OCI-LY3 (cell line): ENCODE results near the gene MRAP.

ENCODE experiments used
- H2AFZ ChIP-seq: fragments of 200-600, 300-600 bp; shearing (Covaris generic); 2 replicates; pipeline ENCODE4 v1.6.0; 2014; ENCODE audit warnings: antibody characterized with exemption, low read depth, low read length
- H3K27ac ChIP-seq: fragments of 200-600, 300-600 bp; sonication (generic); 2 replicates; pipeline ENCODE4 v1.5.1; 2014; ENCODE audit warnings: mild to moderate bottlenecking, low read length, moderate library complexity, mixed read lengths
- H3K27me3 ChIP-seq: fragments of 200-600, 300-600 bp; sonication (generic); 2 replicates; pipeline ENCODE4 v1.6.1; 2014; ENCODE audit warnings: low read depth, low read length, mixed read lengths
- H3K36me3 ChIP-seq: fragments of 200-600, 300-600 bp; sonication (generic); replicated peaks from 2 replicates; pipeline ENCODE3; 2014; ENCODE audit warnings: low read depth, low read length, mixed read lengths
- H3K4me1 ChIP-seq: fragments of 300-600, 200-600 bp; sonication (generic); 2 replicates; pipeline ENCODE4 v1.6.1; 2014; ENCODE audit warnings: low read length, mixed read lengths
- H3K4me2 ChIP-seq: fragments of 200-600, 300-600 bp; sonication (generic); 2 replicates; pipeline ENCODE4 v1.6.1; 2014; ENCODE audit warnings: low read length, mixed read lengths
- H3K4me3 ChIP-seq: fragments of 300-600, 200-600 bp; sonication (generic); 2 replicates; pipeline ENCODE4 v1.5.1; 2014; ENCODE audit warnings: antibody characterized with exemption, mild to moderate bottlenecking, low read length, moderate library complexity
- H3K79me2 ChIP-seq: fragments of 300-600, 200-600 bp; shearing (Covaris generic); 2 replicates; pipeline ENCODE4 v1.6.1; 2014; ENCODE audit warnings: mild to moderate bottlenecking, low read length, mixed read lengths
- H3K9ac ChIP-seq: fragments of 300-600, 200-600 bp; shearing (Covaris generic); 2 replicates; pipeline ENCODE4 v1.6.0; 2014; ENCODE audit warnings: mild to moderate bottlenecking, low read length, moderate library complexity
- H3K9me3 ChIP-seq: fragments of 200-600, 300-600 bp; shearing (Covaris generic); 2 replicates; pipeline ENCODE4 v1.6.1; 2014; ENCODE audit warnings: low read length, mixed read lengths; ENCODE audit not compliant: insufficient read depth
- H4K20me1 ChIP-seq: fragments of 200-600, 300-600 bp; sonication (generic); 2 replicates; pipeline ENCODE4 v1.6.1; 2016; ENCODE audit warnings: low read length, mixed read lengths; ENCODE audit not compliant: insufficient read depth
- CTCF ChIP-seq: fragments of 200-600, 300-600 bp; sonication (generic); IDR thresholded peaks from 2 replicates; pipeline ENCODE4 v1.5.1; 2014; ENCODE audit warnings: antibody characterized with exemption, low read length, low read depth
- EZH2phosphoT487 ChIP-seq: fragments of 200-600 bp; shearing (Covaris generic); IDR thresholded peaks from 2 replicates; pipeline ENCODE4 v1.6.1; 2018; ENCODE audit warnings: antibody characterized with exemption, mixed run types, low read depth

MRAP gene

DNA sequence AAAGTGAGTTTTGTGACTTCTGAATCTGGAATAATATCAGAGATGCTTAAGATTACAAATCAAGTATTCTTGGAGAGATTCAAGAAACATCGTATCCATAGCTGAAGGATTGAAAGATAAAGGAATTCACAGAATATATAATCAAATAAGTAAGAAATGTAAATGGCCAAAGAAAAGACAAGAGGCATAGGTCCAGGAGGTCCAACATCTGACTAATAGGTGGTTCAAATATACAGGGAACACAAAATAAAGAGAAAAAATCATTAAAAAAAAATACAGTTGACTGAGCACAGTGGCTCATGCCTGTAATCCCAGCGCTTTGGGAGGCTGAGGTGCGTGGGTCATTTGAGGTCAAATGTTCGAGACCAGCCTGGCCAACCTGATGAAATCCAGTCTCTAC is 13.2 kb upstream of the MRAP start:
- H3K27ac ChIP-seq = no peak overlapping the region
- no peaks in the 10 kb centered on the region for H3K27me3 ChIP-seq
- no peak overlapping the region for H3K4me2 ChIP-seq
- no peaks in the 10 kb centered on the region for H3K79me2 ChIP-seq
- no peaks in the 10 kb centered on the region for H3K4me1 ChIP-seq
- H3K9me3 ChIP-seq = no peaks in the 10 kb centered on the region
- no peak overlapping the region for H3K9ac ChIP-seq
- no peak for TF ChIP-seq CTCF
- TF ChIP-seq EZH2phosphoT487 = no peak
- H3K36me3 ChIP-seq = no peaks in the 10 kb centered on the region
- H4K20me1 ChIP-seq = no peaks in the 10 kb centered on the region
- no peak overlapping the region for H2AFZ ChIP-seq
- H3K4me3 ChIP-seq = no peak overlapping the region

DNA sequence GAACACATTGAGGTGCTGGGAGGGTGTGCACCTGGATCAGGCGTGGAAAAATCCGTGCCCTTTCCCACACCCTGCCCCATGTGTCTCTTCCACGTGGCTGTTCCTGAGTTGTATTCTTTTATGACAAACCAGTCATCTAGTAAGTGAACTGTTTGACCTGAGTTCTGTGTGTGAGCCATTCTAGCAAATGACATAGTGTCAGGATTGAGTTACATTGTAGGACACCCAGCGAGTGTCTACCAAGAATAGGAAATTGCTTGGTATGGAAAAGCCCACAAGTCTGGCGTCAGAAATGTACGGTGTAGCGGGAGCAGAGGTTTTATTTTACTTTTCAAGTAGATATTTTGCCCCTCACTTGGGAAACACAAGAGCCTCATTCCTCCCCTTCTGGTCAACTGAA is 1.2 kb upstream of the MRAP start:
- Histone ChIP-seq H4K20me1 (no peaks in the 10 kb centered on the region), H3K4me2 (no peak overlapping the region), H3K4me1 (no peaks in the 10 kb centered on the region), H3K79me2 (no peaks in the 10 kb centered on the region), H3K9me3 (no peaks in the 10 kb centered on the region), H3K4me3 (no peak overlapping the region), H3K27ac (no peak overlapping the region), H3K36me3 (no peaks in the 10 kb centered on the region), H2AFZ (no peak overlapping the region), H3K27me3 (no peaks in the 10 kb centered on the region), H3K9ac (no peak overlapping the region)
- TF ChIP-seq CTCF (no peak), EZH2phosphoT487 (no peak)

GRCh38 chr21:32298148-32298559 is 501 bp upstream of the MRAP start:
- H3K79me2 ChIP-seq = no peaks in the 10 kb centered on the region
- no peaks in the 10 kb centered on the region for H4K20me1 ChIP-seq
- no peak overlapping the region for H2AFZ ChIP-seq
- no peak overlapping the region for H3K4me3 ChIP-seq
- H3K9ac ChIP-seq = no peak overlapping the region
- TF ChIP-seq CTCF = no peak
- TF ChIP-seq EZH2phosphoT487 = no peak
- no peaks in the 10 kb centered on the region for H3K4me1 ChIP-seq
- no peaks in the 10 kb centered on the region for H3K27me3 ChIP-seq
- H3K4me2 ChIP-seq = no peak overlapping the region
- H3K9me3 ChIP-seq = no peaks in the 10 kb centered on the region
- H3K36me3 ChIP-seq = no peaks in the 10 kb centered on the region
- no peak overlapping the region for H3K27ac ChIP-seq

DNA sequence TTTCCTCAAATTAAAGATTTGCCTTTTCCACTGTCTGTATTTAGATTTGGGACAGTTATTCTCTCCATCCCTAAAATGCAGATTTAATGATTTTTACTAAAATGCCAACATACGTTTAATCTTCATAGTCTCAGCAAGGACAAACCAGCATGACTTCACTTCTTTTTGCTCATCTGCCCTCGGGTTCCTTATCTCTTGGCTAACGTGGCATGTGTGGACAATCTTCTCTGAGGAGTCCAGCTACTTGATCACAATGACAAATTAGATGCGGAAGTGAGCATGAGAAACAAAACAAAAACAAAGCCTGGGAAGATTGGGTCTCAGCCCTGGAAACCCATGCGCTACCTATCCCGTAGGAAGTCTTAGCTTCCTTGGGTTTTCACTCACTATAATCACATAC is 1.0 kb downstream of the MRAP start:
- Histone ChIP-seq H3K4me1 (no peaks in the 10 kb centered on the region), H3K27ac (no peak overlapping the region), H3K4me2 (no peak overlapping the region), H3K9me3 (no peaks in the 10 kb centered on the region), H4K20me1 (no peaks in the 10 kb centered on the region), H3K36me3 (no peaks in the 10 kb centered on the region), H2AFZ (no peak overlapping the region), H3K4me3 (no peak overlapping the region), H3K79me2 (no peaks in the 10 kb centered on the region), H3K27me3 (no peaks in the 10 kb centered on the region), H3K9ac (no peak overlapping the region)
- TF ChIP-seq CTCF (no peak), EZH2phosphoT487 (no peak)
